HG03159 (cell line): ENCODE measurements around the gene HOXA5.

Experiments used
- ATAC-seq: cut with Tn5 transposase; IDR thresholded peaks from one replicate; pipeline ENCODE4 v1.9.1; 2021; ENCODE audit warnings: mild to moderate bottlenecking, moderate library complexity; ENCODE audit not compliant: unreplicated experiment

HOXA5 gene

GRCh38 chr7:27160546-27161213, 17.2 kb upstream of the HOXA5 start:
- peak; percentile 63 for ATAC-seq

- no peak for ATAC-seq
These were observed 16.7 kb upstream of the HOXA5 start for GRCh38 chr7:27160145-27160545.

GRCh38 chr7:27159266-27160144, 16.0 kb upstream of the HOXA5 start:
- ATAC-seq = no peak

- no peak for ATAC-seq
These were observed 15.2 kb upstream of the HOXA5 start for GRCh38 chr7:27158436-27159265.

GRCh38 chr7:27157702-27158431, 14.4 kb upstream of the HOXA5 start:
- no peak for ATAC-seq

GRCh38 chr7:27156916-27157701, 13.6 kb upstream of the HOXA5 start:
- ATAC-seq = no peak

GRCh38 chr7:27156508-27156898, 13.0 kb upstream of the HOXA5 start, which contains the start of gene HOXA7:
Gene HOXA7, minus strand, starts transcription at chr7:27156675. Its CDS starts 130 bp downstream, at chr7:27156545.
- ATAC-seq = no peak

- ATAC-seq = no peak
These were observed 12.5 kb upstream of the HOXA5 start for GRCh38 chr7:27155816-27156507.

- no peak for ATAC-seq
These were observed 11.7 kb upstream of the HOXA5 start for GRCh38 chr7:27154901-27155815.

GRCh38 chr7:27154369-27154768, 10.9 kb upstream of the HOXA5 start:
- ATAC-seq = no peak

- ATAC-seq = no peak
These were observed 10.0 kb upstream of the HOXA5 start for GRCh38 chr7:27153526-27153925.

GRCh38 chr7:27152816-27153442, 9.4 kb upstream of the HOXA5 start:
- no peak for ATAC-seq

GRCh38 chr7:27151931-27152815, 8.7 kb upstream of the HOXA5 start, which contains the start of gene HOXA3:
Gene HOXA3, minus strand, starts transcription at chr7:27152583. Its CDS starts 41,943 bp downstream, at chr7:27110640.
- no peak for ATAC-seq

GRCh38 chr7:27151341-27151930, 8.0 kb upstream of the HOXA5 start:
- no peak for ATAC-seq

GRCh38 chr7:27150568-27151340, 7.3 kb upstream of the HOXA5 start:
- ATAC-seq = peak; percentile 78
